ENCODE results near the gene UGT2B11.
"Not testable (repeated sequence)": the region's sequence is repeated elsewhere in the genome, so short reads cannot be mapped to it uniquely, and the experiment has no call there.

Gene UGT2B11

GRCh38 chr4:69167300-69167699 lies 47.2 kb downstream of the UGT2B11 start:
- no peak for DNase-seq

DNA sequence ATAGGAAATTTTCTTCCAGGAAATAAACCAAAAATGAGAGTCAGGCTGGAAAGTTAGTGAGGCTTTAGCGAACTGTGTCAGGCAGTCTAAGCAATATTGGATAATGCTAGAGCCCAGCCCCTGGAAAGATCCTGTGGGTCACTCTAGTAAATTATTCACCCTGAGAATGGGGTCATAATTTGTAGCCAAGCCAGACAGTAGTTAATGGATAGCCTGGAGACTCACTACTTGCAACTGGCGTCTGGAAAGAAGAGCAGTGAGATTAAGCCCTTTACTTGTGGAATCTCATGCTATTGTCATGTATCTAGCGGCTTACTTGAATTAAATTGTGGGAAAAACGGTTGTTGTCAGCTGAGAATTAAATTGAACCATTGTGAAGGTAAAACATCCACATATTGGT lies 48.2 kb downstream of the UGT2B11 start:
- DNase-seq, result not testable (repeated sequence)

GRCh38 chr4:69165707-69166106 lies 48.8 kb downstream of the UGT2B11 start:
- DNase-seq, result not testable (repeated sequence)

- DNase-seq, result no peak
Measured at GRCh38 chr4:69156913-69157312, 57.6 kb downstream of the UGT2B11 start.

GRCh38 chr4:69154021-69154420 lies 60.5 kb downstream of the UGT2B11 start:
- no peak for DNase-seq
